ENCODE results near the gene UBE2L6.

GRCh38 chr11:57599381-57599780 lies 31.9 kb upstream of the UBE2L6 start:
- TF ChIP-seq, protein P1, sequence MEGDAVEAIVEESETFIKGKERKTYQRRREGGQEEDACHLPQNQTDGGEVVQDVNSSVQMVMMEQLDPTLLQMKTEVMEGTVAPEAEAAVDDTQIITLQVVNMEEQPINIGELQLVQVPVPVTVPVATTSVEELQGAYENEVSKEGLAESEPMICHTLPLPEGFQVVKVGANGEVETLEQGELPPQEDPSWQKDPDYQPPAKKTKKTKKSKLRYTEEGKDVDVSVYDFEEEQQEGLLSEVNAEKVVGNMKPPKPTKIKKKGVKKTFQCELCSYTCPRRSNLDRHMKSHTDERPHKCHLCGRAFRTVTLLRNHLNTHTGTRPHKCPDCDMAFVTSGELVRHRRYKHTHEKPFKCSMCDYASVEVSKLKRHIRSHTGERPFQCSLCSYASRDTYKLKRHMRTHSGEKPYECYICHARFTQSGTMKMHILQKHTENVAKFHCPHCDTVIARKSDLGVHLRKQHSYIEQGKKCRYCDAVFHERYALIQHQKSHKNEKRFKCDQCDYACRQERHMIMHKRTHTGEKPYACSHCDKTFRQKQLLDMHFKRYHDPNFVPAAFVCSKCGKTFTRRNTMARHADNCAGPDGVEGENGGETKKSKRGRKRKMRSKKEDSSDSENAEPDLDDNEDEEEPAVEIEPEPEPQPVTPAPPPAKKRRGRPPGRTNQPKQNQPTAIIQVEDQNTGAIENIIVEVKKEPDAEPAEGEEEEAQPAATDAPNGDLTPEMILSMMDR (IDR thresholded peaks at IDR 0.05), result no peak
- TF ChIP-seq POLR2A (IDR thresholded peaks at IDR 0.05) (no peak), POLR2AphosphoS5 (IDR thresholded peaks at IDR 0.05) (no peak)

Measured in breast epithelium (tissue), 3 donors.